IPS DF 4.7 (cell line): Measurements from ENCODE around the gene BRIX1.
"Not testable (repeated sequence)": the region's sequence is repeated elsewhere in the genome, so short reads cannot be mapped to it uniquely, and the experiment has no call there.

Source experiments
- DNase-seq: peaks from one replicate; pipeline ENCODE4 v3.0.0-alpha.2; 2013; ENCODE audit warnings: low spot score; ENCODE audit errors: extremely low read depth

The BRIX1 gene

DNA sequence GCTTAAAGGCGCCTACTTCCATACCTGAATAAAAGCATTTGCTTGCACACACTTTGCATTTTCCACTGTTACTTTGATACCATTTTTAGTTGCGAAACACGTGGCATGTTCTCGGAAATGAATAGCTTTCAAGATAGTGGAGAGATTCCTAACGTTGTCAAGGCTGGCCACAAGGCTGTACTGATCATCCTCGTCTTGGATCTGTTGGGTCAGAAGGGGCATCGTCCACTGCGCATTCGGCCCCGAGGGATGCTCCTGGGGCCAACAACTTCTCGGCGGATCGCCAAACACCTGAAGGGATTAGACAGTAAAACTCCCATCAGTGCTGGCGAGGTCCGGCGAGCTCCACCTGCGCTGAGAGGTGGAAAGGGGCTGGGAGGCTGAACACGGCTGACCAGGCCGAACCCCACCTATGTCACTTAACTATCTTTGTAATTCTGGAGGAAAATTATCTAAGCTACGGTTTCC lies 806 bp upstream of the BRIX1 start:
- DNase-seq: no peak

DNA sequence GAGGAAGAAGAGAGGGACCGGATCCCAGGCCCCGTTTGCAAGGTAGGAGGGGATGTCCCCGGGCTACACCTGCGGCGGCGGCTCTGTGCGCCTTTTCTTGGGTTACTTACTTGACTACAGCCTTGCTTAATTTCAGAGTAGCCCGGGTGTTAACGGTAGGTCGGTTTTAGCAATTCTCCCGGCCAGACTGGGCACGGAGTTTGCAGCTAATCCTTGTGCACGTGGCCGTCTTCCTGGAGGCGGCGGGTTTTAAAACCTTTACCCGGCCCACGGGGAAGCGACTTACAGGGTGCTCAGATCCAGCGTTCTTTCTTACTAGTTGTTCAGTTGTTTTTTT lies 313 bp downstream of the BRIX1 start:
- DNase-seq: no peak

DNA sequence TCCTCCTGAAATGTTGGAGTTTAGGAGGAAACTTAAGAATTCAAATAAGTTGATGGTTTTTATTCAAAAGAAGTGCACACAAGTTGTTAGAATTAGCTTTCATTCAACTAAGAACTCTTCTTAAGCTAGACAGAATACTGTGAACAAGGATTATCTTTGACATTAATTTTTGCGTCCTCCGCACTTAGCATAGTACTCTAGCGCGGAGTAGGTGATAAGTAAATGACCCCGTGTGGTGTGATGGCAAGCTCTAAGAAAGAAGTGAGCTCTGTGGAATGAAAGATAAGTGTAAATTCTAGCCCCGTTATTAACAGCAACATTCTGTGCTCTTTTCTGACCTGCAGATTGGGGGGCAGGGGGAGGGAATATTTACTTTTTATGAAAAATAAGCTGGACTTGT lies 1.0 kb downstream of the BRIX1 start:
- no peak for DNase-seq

DNA sequence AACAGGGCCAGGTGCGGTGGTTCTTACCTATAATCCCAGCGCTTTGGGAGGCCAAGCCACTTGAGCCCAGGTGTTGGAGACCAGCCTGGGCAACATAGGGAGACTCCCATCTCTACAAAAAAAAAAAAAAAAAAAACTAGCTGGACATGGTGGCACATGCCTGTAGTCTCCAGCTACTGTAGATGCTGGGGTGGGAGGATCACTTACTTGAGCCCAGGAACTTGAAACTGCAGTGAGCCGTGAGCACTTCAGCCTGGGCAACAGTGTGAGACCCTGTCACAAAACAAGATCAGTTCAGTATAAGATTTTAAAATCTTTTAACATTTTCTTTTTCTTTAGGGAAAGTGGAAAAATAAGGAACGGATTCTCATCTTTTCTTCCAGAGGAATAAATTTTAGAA lies 2.5 kb downstream of the BRIX1 start:
- no peak for DNase-seq

DNA sequence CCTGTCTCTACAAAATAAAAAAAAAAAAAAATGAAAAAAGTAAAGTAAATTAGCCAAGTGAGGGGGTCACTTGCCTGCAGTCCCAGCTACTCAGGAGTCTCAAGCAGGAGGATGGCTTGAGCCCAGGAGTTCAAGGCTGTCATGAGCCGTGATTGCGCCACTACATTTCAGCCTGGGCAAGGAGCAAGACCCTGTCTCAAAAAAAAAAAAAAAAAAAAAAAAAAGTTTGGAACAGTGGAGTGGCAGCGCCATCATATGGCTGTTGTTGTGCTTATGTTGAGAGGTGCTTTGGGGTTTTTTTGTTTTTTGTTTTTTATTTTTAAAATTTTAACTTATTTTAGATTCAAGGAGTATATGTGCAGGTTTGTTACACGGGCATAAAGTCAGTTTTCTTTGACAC lies 3.6 kb downstream of the BRIX1 start:
- DNase-seq: no peak

DNA sequence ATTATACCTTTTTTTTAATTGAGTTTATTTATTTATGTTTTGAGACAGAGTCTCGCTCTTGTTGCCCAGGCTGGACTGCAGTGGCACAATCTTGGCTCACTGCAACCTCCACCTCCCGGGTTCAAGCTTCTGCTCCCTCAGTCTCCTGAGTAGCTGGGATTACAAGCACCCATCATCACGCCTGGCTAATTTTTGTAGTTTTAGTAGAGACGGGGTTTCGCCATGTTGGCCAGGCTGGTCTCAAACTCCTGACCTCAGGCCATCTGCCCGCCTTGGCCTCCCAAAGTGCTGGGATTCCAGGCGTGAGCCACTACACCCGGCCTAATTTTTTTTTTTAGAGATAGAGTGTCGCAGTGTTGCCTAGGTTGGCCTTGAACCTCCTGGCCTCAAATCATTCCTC lies 7.7 kb downstream of the BRIX1 start:
- DNase-seq: not testable (repeated sequence)

DNA sequence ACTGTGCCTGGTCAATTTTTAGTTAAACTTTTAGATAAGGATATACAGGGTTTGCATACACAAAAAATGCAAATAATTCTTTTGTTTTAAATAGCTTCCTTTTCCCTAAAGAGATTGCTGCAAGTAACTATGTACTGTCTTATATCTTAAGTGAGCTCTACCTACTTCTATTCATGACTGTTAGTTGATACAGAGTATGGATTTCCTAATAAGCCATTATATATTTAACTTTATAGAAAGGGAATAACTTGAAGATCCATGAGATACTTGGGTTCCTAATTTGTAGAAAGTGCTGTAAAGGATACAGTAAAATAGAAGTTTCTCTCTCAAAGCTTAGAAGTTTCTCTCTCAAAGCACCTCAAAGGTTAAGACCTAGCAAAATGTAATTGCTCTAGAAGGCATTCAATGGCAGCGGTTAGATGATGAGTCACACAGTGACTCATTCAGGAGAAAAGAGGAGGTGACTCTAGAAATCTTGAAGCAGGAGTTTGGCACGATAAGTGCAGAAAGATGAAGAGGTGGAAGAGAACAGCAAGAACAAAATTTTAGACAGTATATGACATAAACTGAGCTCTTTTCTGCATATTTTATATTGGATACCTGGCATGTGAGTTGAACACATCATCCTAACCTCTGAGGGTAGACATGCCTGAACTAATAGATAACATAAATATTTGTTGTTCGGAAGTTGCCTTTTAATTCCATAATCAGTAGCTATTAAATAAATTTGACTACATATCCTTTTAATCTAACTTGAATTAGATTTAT lies 8.4 kb downstream of the BRIX1 start:
- no peak for DNase-seq

DNA sequence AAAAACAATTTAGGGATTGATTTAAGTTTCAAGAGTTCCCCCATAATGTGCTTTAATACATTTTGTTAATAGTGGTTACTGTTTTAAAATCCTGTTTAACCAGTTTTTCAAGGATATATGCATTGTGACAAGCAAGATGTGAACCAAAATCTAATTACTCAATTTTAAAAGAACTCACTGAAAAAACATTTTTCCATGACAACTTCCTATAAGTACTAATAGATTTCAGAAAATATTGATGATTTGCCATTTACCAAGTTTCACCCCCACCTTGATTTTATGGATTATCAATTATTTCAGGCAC lies 8.9 kb downstream of the BRIX1 start:
- no peak for DNase-seq

DNA sequence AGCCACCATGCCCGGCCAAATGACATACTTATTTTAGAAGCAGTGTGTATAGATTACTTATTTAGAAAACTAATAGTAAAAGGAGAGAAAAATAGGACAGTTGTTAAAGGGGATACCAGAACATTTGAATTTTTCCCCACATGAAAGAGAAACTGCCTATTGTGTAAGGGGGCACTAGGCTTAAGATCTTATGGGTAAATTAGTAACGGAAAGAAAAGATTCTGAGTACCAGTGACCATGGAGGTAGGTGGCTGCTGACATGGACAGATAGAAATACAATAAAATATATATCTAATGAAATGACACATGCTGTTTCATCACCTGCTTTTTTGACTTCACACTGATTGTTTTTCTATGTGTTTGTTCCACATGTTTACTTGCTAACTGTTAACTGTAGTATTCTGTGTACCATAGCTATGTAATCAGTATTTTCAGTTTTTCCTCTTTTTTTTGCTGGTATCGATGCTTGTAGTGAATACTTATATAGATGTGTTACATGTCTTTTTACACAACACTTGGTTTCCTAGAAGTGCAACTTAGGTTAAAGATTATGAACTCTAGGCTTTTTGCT lies 10.9 kb downstream of the BRIX1 start:
- no peak for DNase-seq

DNA sequence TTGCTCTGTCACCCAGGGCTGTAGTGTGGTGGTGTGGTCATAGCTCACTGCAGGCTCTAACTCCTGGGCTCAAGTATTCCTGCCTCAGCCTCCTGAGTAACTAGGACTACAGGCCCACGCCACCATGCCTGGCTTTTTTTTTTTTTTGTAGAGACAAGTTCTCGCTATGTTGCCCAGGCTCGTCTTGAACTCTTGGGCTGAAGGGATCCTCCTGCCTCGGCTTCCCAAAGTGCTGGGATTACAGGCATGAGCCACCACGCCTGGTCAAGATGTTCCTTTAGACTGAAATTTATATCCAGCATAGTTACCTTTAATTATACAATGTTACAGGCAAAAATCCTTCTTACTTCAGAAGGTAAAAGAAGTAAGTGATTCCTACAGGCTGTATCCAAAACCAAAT lies 12.3 kb downstream of the BRIX1 start:
- no peak for DNase-seq

DNA sequence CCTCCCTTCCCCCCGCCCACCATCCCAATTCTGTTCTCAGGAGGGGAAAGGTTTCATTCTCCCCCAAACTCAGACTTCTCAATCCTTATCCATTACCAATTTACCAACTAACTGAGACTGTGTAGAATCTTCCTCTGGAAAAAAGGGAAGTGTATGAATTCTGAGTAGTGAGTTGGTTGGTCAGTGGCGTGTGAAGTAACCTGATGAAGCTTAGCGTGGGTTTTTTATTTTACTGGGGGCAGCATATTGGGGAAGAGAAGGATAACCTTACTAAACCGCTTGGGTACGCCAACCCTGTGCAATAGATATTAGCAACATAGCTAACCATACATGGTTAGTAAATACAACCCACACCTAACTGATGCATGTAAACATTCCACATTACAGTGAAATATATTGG lies 12.8 kb downstream of the BRIX1 start:
- no peak for DNase-seq

DNA sequence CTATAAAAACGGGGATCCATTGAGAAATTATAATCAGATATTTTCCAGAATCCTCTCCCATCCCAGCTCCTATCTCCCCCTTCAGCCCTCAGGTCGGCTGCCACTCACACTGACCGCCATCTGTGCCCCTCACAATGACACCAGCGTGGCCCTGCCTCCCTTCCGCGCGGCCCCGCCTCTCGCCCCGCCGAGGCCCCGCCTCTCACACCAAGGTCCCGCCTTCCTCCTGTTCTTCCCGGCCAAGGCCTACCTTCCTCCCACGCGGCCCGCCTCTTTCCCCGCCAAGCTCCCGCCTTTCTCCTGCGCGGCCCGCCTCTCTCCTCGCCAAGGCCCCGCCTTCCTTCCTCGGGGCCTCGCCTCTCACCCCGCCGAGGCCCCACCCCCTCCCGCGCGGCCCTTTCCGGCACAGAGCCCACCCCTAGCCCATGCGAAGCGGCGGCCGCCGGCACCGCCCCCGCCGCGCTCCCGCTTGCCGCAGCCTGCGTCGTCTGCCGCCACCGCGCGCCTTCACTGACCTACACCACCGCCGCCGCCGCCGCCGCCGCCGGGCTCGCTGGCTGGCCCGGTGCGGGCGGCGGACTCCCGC lies 13.7 kb downstream of the BRIX1 start, which contains the start of gene DNAJC21:
Gene DNAJC21 (plus strand): TSS at position 426 of the 586 bp plus-strand sequence. CDS start 261 bp downstream, outside the sequence.
- DNase-seq: no peak

DNA sequence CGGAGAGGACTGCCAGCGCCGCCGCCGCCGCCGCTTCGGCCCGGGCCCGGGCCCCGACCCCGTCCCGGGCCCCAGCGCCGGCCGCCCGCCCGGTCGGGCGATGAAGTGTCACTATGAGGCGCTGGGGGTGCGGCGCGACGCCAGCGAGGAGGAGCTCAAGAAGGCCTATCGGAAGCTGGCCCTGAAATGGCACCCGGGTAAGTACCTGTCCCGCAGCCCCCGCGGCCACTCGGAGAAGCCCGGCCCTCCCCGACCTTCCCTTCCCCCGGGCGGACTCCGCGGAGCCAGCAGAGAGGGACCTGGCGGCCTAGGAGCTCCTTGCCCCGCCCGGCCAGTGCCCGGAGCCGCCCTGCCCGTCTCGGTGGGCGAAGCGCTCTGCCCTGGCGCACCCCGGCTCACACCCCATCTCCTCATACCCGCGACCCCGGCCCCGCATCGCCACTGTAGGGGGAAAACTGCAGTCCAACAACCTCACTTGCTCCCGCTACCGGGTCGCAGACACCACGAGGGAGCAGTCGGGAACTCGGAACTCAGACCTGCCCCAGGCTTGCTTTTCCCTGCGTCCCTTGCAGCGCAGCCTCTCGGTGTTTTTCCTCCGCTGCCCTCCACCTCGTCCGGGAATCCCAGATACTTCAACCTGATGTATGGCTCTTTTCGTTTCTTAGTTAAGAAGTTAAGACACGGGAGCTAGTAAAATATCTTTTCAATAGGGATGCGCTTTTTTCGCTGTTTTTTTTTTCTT lies 14.4 kb downstream of the BRIX1 start:
- no peak for DNase-seq

DNA sequence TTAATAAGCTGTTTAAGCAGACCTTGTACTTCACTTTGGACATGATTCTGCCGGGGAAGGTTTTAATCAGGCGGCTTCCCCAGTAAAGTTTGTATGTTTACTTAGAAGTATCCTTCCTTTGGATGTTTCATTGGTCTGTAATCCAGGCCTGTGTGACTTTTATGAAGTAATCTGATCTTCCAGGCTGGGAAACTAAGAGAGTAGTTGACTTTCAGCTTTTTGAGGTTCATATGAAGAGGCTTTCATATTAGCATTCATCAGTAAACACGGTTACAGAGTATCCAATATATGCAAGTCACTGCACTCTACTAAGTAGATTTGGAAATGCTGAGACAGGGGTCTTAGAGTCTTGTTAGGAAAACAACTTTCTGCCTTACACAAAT lies 14.9 kb downstream of the BRIX1 start:
- no peak for DNase-seq

DNA sequence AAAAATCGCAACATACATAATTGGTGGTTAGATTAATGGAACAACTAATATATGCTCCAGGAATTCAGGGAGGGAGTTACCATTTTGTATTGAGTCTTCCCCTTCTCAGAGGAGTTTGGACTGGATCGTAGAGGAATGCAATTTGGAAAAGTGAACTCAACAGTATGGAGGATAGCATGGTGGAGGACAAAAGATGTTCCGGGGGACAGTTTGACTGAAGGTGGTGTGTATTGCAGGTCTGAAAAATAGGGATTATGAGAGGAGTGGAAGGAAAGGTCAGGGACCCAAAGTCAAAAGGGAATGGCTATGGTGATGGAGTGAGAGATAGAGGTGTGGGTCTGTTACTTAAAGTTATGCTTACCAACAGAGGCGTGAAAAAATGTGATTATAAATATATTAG lies 15.4 kb downstream of the BRIX1 start:
- DNase-seq: no peak

DNA sequence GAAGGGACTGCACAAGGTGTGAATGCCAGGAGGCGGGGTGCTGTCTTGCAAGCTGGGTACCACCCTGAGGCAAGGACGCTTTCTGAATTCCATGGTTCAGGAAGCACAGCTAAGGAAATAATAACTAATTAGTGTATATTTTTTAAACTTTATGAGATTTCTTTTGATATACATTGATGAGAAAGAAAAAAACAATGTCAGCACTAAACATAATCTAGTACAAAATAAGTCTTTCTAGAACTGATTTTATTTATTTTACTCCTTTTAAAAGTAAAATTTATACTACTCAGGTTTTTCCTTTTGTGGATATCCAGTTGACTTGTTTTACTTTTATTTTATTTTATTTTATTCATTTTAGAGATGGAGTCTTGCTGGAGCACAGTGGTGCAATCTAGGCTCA lies 17.4 kb downstream of the BRIX1 start:
- DNase-seq: no peak

DNA sequence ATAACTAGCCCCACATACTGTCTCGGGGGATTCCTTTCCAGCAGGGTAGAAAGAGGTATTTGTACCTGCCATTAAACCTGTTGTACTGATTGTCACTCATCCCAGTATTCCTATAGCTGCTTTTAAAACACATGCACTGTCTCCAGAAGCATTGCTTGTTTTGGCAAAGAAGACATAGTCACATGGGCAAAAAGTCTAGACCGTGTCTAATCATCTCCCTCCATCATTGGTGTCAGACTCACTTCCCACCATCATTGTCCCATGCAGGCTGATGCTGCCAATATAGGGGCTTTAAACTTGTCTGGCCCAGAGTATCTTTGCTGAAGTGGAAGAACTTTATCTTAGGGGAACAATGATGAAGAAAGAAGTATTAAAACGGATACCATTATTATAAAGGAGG lies 26.4 kb downstream of the BRIX1 start:
- DNase-seq: no peak

DNA sequence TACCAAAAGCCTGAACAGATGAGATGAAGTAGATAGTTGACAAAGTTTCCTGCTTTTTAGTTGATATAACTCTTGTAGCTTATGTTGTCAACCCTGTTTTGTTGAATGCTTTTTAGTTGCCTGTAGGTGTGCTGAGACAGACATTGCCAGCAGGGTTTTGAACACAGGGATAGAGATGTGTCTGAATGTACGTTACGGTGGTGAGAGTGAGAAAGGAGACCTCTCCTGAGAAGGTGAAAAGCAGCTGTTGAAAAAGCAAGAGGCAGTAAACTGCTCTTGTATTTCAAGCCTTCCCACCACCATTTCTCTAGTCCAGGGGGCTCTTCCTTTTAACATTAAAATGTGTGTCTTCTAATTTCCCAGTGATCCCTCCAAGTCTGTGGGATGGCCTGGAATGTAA lies 28.5 kb downstream of the BRIX1 start:
- no peak for DNase-seq

DNA sequence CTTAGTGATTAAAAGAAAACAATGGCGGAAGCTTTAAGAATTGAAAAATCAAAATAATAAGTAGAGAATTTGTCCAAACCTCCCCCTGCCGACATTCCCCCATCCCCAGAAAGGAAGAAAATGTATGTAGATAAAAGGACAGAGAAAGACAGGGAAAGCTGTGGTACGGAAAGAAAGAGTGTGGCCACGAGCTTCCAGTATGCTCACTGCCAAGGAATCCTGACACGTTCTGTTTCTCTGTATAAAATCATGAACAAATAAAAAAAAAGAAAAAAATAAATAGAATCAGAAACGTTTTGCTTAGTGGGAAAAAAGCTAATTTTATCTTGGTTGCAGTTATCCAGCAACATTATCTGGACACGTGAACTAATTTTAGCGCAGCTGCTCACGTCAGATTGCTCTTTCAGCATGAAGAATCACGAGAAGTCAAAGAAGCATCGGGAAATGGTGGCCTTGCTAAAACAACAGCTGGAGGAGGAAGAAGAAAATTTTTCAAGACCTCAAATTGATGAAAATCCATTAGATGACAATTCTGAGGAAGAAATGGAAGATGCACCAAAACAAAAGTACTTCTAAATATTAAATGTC lies 29.0 kb downstream of the BRIX1 start:
- no peak for DNase-seq

DNA sequence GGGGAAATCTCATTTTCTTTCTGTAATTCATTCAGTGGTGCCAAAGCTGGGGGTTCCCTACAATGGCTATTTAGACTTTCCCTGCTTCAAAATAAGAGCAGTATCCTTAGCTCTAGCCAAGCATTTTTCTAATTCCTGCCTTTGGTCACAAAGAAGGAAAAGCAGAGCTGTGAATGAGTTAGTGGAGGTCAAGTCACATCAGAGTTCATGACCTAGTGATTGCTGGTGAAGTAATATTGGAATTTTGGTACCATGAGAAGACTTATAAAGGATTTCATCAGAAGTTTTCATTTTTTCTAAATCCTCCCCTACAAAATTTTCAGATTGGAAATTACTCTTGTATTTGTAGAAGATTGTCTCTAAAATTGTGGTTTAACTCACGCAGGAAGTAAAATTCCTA lies 41.8 kb downstream of the BRIX1 start:
- DNase-seq: no peak

DNA sequence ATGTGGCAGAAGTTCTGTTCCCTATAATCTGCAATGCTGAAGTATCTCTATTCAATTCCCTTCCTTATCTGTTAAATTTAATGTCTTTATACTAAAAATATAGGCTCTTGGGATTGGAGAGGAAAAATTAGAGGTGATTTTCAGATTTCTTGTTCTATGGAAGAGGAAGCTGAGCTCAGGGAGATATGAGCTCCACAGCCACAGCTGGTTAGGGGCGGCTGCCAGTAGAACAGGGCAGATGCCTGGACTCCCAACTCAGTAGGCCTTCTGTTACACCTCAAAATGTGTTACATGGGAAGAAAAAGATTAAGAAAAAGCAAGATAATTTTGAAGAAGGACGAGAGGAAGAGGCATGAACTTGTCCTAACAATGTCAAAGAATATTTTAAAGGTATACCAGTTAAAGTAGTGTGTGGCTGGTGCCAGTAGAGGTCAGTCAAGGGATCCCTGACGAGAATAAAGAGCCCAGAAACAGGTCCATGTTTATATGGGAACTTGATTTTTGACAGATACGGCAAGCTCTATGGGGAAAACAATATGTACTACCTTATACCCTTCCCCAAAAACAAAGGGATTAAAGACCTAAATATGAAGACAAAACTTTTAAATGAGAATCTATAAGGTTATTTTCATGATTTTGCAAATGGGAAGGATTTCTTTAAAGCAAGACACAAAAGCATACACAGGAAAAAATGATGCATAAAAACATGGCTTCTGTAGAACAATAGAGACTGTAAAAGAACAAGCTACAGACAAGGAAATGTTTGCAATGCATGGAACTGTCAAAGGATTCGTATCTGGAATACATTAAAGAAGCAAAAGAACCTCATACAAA lies 42.6 kb downstream of the BRIX1 start:
- no peak for DNase-seq
